NCI-H2029 (cell line): ENCODE measurements around the gene SACS.
A peak's percentile ranks its signal among the peaks of the same experiment; 100 is the strongest.
"Not testable (repeated sequence)": the region's sequence is repeated elsewhere in the genome, so short reads cannot be mapped to it uniquely, and the experiment has no call there.

Experiments used
- DNase-seq: peaks from one replicate; lab custom pipeline; 2025; lab: John Stamatoyannopoulos, UW

Gene SACS

DNA sequence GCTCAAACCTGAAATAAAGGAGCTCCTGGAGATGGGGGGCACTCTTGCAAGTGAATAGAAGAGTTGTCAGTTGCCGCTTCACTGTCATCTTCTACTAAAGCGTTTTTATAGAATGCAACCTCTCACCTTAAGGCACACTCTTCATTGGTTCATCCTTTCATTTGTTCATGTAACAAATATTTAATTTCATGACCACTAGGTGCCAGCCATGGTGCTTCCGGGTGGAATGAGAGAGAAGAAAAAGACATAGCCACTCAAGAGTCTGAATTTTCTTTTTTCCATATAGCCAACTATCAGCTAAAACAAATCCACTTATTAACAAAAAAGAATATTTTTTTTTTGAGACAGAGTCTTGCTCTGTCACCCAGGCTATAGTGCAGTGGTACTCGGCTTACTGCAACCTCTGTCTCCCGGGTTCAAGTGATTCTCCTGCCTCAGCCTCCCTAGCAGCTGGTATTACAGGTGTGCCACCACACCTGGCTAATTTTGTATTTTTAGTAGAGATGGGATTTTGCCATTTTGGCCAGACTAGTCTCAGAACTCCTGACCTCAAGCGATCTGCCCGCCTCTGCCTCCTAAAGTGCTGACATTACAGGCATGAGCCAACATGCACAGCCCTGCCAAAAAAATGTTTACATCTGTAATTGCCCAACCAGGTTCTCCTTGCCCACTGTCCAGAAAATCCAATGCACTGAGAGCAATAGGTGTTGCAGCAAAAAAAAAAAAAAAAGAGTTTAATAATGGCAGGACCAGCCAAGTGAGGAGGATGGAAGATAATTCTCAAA is 22.1 kb upstream of the SACS start:
- no peak for DNase-seq

DNA sequence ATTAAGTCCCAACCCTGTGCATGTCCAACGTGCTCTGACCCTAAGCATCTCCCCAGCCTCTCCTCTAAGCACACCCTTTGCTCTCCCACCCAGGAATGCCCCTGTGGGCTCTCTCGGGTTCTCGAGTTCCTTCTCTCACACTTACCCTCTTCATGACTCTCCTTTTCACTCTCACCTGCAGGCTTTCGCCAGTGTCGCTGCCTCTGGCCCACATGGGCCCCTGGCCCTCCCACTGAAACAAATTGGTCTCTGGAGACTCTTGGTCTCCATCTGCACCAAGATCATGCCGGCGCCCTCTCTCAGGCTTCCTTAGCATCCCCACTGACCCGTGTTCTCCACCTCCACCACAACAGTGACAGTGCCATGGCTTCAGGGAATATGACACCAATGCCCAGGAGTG is 19.6 kb upstream of the SACS start:
- DNase-seq = no peak

DNA sequence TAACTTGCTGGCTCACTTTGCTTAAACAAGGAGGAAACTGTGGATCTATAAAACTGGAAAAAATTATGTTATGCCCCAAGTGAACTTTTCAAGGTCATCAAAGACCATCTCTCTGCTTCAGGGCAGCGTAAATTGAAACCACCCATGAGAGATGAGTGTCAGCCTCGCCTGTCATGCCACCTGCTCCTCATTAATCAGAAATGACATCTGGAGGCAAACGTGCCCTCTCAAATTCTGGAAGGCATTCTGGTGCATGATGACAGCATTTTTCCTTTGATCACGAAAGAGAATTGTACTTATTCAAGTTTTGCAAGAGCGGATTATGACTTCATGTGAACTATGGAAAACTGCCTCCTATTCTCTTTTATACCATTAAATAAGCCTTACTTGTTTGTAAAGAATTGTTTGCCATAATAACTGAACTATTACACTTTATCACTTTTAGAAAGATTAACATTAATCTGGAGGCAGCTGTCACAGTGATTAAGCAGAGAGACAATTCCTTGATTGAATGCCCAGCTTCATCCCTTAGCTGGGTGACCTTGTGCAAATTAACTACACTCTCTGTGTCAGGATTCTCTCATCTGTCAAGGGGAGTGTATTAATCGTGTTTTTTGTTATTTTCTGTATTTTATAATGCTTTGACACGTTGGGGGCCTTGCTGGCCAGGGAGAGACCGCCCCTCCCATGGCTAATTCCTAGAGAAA is 17.0 kb upstream of the SACS start:
- peak; percentile 6 for DNase-seq

DNA sequence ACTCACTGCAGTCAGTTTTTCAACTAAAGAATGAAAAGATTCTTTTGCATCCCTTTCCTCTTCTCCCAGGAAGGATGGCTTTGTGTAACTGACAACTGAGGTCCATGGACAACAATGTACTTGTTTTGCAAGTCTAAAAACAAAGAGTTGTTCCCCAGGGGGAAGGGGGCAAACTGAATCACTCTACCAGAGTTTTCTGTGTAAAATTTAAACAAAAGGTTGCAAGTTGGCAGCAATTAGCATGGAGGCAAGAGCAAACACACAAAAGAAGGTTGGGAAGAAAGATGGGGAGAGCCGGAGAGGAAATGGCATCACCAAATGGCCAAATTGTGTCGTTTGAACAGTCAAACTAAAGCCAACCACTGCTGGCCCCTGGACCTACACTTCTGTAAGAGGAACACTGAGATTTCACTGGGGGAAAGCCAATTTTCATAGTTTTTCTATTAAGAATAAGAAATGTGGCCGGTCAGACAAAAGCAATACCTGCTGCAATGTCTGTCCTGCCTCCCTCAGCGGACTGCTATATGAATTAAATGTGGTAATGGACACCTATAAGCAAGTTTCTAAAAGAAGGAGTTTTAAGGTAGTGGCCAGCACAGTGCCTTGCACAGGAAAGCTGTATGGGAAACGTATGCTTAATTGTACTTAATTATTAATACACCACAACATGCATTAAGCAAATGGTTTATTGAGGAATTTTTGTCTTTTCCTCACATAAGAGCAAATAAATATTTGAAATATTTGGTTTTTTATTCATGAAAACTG is 16.1 kb upstream of the SACS start:
- DNase-seq = no peak

DNA sequence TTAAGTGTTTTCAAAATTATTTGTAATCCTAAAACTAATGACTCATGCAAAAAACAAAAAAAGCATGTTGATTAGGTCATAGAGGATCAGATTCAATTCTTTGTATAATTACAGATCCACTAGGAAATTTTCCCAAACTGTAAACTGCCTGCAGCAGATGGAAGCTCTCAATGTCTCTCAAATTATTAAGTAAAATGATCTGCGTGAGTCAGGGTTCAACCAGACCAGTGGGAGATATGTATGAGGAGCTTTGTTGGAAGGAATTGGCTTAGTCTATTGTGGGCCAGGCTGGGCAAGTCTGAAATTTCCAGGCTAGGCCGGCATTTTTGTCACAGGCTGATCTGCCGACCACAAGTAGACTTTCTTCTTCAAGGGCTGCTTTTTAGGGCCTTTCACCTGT is 14.4 kb upstream of the SACS start:
- no peak for DNase-seq

DNA sequence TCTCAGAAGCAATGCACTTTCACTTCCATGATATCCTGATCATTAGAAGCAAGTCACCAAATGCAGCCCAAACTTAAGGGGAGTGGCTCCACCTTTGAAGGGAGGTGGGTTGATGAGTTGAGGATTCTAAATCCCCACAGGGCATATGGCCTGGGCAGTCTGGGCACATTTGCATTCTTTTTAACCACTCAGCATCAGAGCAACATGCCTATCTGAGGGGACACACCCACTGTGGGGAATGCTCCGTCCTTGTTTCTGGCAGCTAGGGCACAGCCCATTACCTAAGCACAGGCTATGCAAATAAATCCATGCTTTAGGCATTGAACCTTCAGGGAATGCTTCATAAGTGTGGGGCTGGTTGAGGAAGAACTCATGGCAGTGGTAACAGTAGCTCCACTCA is 12.3 kb upstream of the SACS start:
- no peak for DNase-seq

DNA sequence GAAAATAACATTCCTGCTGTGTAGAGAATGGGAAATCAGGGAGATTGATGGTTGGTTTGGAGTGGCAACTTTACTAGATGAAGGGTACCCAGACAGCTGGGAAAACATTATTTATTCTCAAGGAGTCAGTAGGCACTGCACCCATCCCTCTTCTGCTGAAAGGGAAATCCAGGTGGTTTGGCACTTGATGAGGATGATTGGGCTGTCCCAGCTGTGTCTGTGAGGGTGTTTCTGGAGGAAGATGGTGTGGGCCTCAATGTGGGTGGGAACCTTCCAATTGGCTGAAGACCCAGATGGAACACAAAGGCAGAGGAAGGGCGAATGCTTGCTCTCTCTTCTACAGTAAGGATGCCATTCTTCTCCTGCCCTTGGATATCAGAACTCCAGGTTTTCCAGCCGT is 10.4 kb upstream of the SACS start:
- DNase-seq = no peak

DNA sequence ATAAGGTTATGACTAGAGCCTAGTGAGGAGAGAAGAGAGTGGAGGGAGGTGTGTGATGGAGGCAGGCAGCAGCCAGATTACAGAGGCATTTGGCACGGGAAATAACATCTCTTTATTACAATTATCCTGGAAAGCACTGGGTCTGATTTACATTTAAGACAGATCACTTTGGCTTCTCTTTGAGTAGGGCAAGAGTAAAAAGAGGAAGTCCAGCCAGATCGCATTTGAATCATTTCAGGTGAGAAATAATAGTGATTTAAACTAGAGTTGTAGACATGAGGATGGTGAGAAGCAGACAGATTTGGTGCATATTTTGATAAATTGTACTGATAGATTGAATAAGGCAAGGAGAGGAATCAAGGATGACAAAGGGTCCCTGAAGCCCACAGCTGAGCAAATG is 9.6 kb upstream of the SACS start:
- DNase-seq = no peak

DNA sequence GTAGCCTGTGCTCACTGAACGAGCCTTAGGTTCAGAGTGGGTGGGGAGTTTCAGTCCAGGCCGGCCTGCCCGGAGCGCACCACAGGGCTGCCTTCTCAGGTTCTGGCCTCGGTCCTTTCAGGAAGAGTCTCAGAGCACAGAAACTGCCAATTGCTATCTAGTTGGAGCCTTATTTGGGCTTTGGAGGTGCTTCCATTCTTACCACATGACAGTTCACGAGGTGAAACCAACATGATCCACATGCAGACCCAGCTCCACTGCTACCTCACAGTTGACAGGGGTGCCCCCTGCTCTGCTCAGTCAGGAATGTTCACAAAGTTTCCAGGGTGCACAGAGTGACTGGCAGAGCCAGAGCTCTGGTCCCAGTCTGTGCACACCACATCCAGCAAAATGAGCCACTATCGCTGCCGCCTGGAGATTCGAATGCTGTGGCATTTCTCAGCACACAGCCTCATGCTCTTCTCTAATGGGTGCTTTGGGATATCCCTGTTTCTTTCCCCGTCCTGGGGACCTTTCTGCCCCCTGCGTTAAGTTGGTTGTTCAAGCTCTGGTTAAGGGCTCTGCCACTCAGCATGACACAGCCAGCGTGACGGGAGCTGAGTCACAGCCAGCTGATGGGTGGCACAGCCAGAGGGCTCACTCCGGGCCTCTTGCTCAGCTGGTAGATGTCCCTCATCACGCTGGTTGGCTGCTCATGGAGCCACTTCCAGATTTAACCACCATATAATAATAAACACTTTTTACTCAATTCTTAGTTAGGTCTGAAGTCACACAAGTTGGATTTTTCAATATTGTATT is 7.5 kb upstream of the SACS start:
- no peak for DNase-seq

DNA sequence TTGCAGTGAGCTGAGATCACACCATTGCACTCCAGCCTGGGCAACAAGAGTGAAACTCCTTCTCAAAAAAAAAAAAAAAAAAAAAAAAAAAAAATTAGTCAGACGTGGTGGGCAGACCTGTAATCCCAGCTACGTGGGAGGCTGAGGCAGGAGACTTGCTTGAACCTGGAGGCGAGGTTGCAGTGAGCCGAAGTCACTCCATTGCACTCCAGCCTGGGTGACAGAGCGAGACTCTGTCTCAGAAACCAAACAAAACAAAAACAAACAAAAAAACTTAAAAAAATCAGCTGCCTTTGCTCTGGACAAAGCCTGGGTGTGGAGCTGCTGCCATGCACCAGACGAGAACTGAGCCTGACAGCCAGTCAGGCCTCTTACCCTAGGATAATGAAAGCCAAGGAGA is 6.8 kb upstream of the SACS start:
- DNase-seq = not testable (repeated sequence)

DNA sequence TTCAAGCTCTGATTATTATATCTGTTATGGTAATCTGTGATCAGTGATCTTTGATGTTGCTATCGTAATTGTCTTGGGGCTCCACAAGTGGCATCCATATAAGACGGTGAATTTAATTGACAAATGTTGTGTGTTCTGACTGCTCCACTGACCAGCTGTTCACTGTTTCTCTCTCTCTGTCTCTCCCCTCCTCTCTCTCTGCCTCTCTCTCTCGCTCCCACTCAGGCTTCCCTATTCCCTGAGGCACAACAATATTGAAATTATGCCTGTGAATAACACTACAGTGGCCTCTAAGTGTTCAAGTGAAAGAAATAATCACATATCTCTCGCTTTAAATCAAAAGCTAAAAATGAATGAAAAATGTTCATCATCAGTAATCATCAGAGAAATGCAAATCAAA is 4.4 kb upstream of the SACS start:
- no peak for DNase-seq

DNA sequence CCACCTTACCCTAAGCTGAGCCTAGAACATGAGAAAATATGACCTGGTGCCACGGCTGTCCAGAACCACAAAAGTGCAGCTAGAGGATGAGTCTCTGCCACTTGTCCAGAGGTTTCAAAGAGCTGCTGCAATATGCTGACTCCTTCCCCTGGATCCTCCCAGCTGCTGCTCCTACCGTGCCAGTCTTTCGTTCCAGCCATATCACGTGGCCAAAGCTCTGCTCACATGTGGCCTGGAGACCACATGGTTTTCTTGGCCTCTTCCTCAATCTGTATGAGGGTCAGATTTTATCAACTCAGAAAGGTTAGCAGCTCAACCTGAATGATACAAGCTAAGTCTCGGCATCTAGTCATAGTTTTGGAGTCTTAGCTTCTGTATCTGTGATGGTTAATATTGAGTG is 3.2 kb upstream of the SACS start:
- DNase-seq = no peak

DNA sequence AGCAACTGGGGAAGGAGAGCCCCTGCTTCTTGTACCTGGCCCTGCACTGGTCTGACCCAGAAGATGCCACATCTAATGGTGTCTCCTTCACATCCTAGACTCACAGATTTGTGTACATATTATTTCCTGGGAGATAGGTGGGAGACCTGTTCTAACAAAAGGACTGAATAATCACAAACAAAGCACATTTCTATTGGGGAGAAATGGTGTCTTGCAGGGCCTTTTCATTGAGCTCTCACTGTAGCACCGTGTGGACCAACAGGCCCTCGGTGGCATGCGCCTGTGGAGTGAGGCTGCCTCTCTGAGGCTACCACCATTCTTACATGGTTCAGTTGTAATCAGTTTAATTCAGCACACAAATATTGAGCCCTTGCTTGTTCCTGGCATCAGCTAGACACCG is 989 bp upstream of the SACS start:
- DNase-seq = no peak

DNA sequence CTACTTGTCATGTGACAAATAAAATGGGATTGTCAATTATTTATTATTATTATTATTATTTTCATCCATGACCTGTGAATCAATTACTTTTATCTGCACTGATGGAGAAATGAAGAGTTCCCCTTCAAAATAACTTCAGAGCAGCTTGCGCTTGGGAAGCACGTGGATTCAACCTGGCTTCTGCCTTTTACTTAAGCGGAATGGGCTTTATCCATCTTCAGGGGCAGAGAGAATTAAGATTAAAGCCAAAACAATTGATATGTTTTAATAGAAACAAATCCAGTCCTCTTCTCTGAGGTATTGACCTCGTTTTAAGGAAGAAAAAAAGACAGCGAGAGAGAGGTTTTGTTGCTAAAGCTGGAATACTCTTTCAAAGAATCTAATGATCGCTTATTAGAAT is 876 bp downstream of the SACS start:
- no peak for DNase-seq

DNA sequence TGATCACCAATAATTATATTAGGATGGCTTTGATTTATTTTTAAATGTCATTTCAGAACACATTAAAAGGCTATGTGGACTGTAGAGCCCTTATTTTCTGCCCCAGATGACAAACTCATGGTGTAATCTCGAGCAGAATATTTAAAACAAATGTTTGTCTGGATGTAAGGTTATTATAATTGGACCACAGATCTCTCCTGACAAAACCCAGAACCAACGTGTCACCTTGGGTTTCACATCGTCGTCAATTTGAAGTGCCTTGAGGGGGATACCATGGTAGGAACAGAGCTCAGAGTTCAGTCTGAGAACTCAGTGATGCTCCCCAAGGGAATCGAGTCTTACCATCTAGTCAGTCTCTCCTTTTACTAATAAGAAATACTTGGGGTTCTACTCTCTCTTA is 2.8 kb downstream of the SACS start:
- no peak for DNase-seq

DNA sequence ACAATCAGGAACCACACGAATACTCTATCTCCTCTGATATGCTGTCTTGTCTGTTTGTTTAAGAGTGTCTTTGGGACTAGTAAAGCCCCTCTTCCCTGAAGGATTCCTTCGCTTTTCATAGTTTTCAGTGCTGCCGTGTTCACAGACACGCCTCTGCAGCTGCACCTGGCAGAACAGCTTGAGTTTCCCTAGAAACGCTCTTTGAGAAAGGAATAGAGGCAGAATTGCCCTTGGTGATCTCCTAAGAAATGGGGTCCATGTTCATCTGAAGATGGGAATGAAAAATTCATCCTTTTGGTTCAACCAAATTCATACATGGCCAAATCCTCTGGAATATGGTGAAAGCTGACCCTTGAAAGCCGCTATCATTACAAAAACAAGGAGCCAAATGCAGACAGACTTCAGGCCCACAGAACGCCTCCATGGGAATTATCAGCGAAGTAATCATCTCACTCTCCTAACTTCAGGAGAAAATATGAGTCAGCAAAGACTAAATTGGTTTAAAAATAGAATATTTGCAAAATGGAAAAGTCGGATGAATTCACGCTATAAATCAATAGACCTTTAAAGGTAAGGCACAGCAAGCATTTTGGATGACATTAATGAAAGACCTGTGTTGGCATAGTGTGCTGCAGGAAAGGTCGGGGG is 5.5 kb downstream of the SACS start:
- DNase-seq = no peak

DNA sequence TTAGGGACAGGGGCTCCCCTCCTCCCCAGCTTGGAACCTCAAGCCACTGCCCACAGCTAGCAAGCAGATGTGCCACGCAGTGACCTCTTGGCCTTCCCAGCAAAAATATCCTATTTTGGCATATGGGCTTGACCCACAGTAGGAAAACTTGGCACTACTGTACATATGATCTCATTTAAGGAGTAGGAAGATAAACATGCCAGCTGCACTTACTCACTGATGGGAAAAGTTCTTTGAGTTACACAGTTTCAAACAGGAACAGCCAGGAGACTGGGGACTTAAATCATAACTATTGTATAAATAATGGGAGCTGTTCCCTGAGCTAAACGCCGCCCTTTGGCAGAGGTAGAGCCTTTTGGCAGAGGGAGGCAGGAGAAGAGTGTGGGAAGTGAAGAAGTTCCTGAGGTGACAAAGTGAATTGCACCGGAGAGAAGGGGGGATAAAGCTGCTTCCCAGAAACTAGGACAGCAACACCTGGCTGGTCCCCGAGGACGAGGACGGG is 6.1 kb downstream of the SACS start:
- DNase-seq = no peak

DNA sequence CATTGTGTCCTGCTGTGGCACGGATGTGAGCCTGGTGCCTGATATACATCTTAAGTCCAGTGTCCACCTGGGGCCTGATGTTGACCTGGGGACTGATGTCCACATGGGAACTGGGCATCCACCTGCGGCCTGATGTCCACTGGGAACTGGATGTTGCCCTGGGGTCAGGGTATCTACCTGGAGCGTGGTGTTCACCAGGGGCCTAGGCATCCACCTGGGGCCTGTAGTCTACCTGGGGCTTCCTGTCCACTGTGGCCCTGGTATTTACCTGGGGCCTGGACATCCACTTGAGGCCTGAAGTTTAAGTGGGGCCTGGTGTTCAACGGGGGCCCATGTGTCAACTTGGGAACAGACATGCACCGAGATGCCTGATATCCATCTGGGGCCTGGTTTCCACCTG is 11.9 kb downstream of the SACS start:
- DNase-seq = no peak

DNA sequence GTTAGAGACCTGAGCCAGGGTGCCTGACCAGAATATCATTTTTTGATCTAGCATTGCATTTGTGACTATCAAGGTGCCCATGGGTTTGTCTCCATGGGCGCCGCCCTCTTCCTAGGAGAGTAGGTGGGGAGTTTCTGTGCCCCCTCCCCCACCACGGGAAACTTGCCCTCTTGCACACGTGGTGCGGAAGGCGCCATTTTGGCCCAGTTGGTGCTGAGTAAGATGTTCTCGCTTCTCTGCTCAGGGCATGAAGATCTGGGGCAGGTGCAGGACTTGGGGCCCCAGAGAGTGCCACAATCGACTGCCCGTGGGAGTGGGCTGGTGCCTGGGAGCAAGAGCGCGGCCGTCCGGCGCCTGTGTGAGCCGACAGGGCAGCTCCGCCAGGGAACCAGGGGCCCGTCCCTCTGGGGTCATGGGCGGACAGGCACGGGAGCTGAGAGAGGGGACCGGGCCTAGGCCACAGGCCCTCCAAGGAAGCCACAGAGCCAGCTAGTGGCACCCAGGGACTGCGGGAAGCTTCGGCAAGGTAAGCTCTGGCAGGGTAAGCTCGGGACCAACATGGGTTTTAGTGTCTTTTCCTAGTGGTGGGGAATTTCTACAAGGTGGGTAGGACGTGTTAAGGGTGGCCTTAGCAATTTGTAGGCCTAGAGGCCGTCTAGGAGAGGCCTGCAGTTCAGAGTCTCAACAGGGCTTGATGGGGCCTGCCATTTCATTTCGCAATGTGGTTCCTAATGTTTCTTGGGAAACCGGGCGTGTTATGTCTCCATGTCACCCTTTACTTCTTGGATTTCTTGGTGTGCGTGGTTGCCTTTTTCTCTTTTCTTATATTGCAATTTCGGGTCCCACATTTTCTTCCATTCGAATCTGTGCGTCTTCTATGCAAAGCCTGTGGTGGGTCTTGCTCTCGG is 14.5 kb downstream of the SACS start:
- DNase-seq = no peak

DNA sequence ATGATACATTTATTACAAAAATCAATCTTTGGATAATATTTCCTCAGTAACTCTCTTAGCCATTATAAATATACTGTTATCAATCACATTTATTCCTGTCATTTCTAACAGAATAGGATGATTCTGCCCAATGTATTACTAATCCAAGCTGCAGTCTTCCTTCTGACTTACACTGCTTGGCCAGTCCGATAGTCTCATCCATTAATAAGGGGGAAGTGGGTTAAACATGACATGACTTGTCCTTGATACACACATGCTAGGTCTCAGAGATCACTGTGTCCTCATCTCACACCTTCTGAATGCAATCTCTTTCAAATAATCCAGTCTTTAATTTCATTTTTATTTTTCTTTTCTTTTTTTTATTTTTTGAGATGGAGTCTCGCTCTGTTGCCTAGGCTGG is 18.8 kb downstream of the SACS start:
- DNase-seq = no peak

DNA sequence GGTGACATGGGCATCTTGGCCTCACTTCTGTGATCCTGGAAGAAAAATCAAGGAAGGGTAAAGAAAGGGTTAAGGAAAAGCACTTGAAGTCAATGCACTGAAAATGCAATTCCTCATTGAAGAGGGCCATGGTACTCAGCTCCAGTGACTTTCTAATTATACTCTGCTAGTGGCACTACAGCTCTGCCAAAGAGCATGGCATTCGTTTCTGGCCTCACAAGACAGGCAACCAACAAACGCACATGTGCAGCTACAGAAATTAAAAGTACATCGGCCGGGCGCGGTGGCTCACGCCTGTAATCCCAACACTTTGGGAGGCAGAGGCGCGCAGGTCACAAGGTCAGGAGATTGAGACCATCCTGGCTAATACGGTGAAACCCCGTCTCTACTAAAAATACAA is 21.8 kb downstream of the SACS start:
- DNase-seq = no peak
